Mesenchymal stem cell (in vitro differentiated cells and primary cell): ENCODE data around the gene TCEAL9.

Experiments
- DNase-seq: peaks from one replicate; pipeline ENCODE4 v3.0.0-alpha.2; 2013
- H2AFZ ChIP-seq: one replicate; pipeline ENCODE4 v1.6.1; 2013; ENCODE audit warnings: low read depth, mild to moderate bottlenecking, control low read depth, inconsistent platforms, low read length, moderate library complexity
- H2AK5ac ChIP-seq: 2 replicates; pipeline ENCODE4 v1.6.1; 2013; ENCODE audit warnings: low read length, moderate library complexity, mild to moderate bottlenecking, inconsistent platforms; ENCODE audit not compliant: severe bottlenecking
- H2BK120ac ChIP-seq: one replicate; pipeline ENCODE4 v1.6.1; 2013; ENCODE audit warnings: low read depth, mild to moderate bottlenecking, inconsistent platforms, low read length, moderate library complexity
- H2BK12ac ChIP-seq, 2 experiments: one replicate each; pipeline ENCODE4 v1.6.1; 2013; ENCODE audit warnings: inconsistent platforms in 2 of 2, low read length in 2 of 2, mild to moderate bottlenecking in 2 of 2, moderate library complexity in 2 of 2, control low read depth in 1 of 2
- H2BK15ac ChIP-seq: one replicate; pipeline ENCODE4 v1.6.1; 2013; ENCODE audit warnings: mild to moderate bottlenecking, low read depth, inconsistent platforms; ENCODE audit not compliant: poor library complexity, severe bottlenecking
- H2BK5ac ChIP-seq: 2 replicates; pipeline ENCODE4 v1.6.1; 2013; ENCODE audit warnings: low read depth, mild to moderate bottlenecking, low read length, control low read depth, inconsistent platforms; ENCODE audit not compliant: poor library complexity, severe bottlenecking
- H3K14ac ChIP-seq, 2 experiments: one replicate each; pipeline ENCODE4 v1.6.1; 2013; ENCODE audit warnings: inconsistent platforms in 2 of 2, low read length in 2 of 2, control low read depth in 1 of 2, mild to moderate bottlenecking in 1 of 2, moderate library complexity in 1 of 2
- H3K18ac ChIP-seq, 2 experiments: one replicate each; pipeline ENCODE4 v1.6.1; 2013; ENCODE audit warnings: inconsistent platforms in 2 of 2, low read length in 2 of 2, control low read depth in 1 of 2, low read depth in 1 of 2, mild to moderate bottlenecking in 1 of 2
- H3K23ac ChIP-seq, 2 experiments: one replicate each; pipeline ENCODE4 v1.6.1; 2013; ENCODE audit warnings: inconsistent platforms in 2 of 2, low read length in 2 of 2, mild to moderate bottlenecking in 2 of 2, moderate library complexity in 2 of 2, control low read depth in 1 of 2
- H3K27ac ChIP-seq: 2 replicates; pipeline ENCODE4 v1.5.1; 2013; ENCODE audit warnings: mild to moderate bottlenecking, moderate library complexity, low read length, control low read depth, inconsistent platforms; ENCODE audit not compliant: poor library complexity, severe bottlenecking
- H3K27me3 ChIP-seq, 2 experiments: 2 replicates each; pipeline versions ENCODE4 v1.6.1 to v1.7.0; 2013; ENCODE audit warnings: low read length in 2 of 2, mild to moderate bottlenecking in 2 of 2, moderate library complexity in 2 of 2, control low read depth in 1 of 2, inconsistent platforms in 1 of 2; ENCODE audit not compliant: control insufficient read depth in 1 of 2, insufficient read depth in 1 of 2
- H3K36me3 ChIP-seq, 2 experiments: 2 replicates each; pipeline versions ENCODE4 v1.6.1 to v1.7.0; 2013; ENCODE audit warnings: low read length in 2 of 2, control low read depth in 1 of 2, inconsistent platforms in 1 of 2, low read depth in 1 of 2, mild to moderate bottlenecking in 1 of 2; ENCODE audit not compliant: insufficient read depth in 2 of 2, control insufficient read depth in 1 of 2
- H3K4ac ChIP-seq, 2 experiments: one replicate each; pipeline ENCODE4 v1.6.1; 2013; ENCODE audit warnings: inconsistent platforms in 2 of 2, low read length in 2 of 2, mild to moderate bottlenecking in 2 of 2, moderate library complexity in 2 of 2, control low read depth in 1 of 2, low read depth in 1 of 2
- H3K4me1 ChIP-seq: 2 replicates; pipeline ENCODE4 v1.6.1; 2013; ENCODE audit warnings: low read depth, low read length, control low read depth; ENCODE audit not compliant: control insufficient read depth, insufficient read depth
- H3K4me2 ChIP-seq: 2 replicates; pipeline ENCODE4 v1.6.1; 2013; ENCODE audit warnings: low read length, mild to moderate bottlenecking, inconsistent platforms; ENCODE audit not compliant: poor library complexity, severe bottlenecking
- H3K4me3 ChIP-seq, 2 experiments: 2 replicates each; pipeline versions ENCODE4 v1.5.1 to v1.7.0; 2013; ENCODE audit warnings: low read length in 2 of 2, mild to moderate bottlenecking in 2 of 2, control low read depth in 1 of 2, low read depth in 1 of 2; ENCODE audit not compliant: insufficient read depth in 1 of 2
- H3K79me1 ChIP-seq: replicated peaks from 2 replicates; pipeline ENCODE4 v1.6.1; 2013; ENCODE audit warnings: mild to moderate bottlenecking, control low read depth, low read length, inconsistent platforms; ENCODE audit not compliant: poor library complexity, severe bottlenecking
- H3K9ac ChIP-seq: 2 replicates; pipeline ENCODE4 v1.7.0; 2013; ENCODE audit warnings: mild to moderate bottlenecking, low read length, moderate library complexity
- H3K9me3 ChIP-seq: 2 replicates; pipeline ENCODE4 v1.7.0; 2013; ENCODE audit warnings: mild to moderate bottlenecking, low read length; ENCODE audit not compliant: control insufficient read depth
- H4K8ac ChIP-seq: one replicate; pipeline ENCODE4 v1.6.1; 2013; ENCODE audit warnings: inconsistent platforms, mild to moderate bottlenecking, low read length, moderate library complexity
- H4K91ac ChIP-seq: one replicate; pipeline ENCODE4 v1.6.1; 2013; ENCODE audit warnings: mild to moderate bottlenecking, low read length, inconsistent platforms
- WGBS: methylation state at CpG from one replicate; pipeline ENCODE4 v1.1.7; 2013; ENCODE audit warnings: mixed read lengths; 5-methylcytosine and 5-hydroxymethylcytosine counted together

TCEAL9 gene

DNA sequence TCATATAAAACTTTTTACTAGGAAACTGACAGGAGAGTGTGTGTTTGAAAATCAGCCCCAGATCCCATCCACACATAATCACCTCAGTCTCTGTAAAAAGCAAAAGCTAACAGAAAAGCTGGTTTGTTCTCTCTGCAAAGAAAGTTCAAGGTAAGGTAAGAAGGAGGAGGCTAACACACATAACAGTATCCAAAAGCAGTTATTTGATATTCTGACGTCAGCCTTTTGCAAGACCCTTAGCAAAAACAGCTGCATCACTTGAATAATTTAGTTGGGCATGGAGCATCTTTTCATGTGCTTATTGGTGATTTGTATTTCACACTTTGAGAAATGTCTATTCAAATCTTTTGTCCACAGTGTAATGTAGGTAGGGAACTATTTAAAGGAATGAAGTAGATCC is 5.5 kb downstream of the TCEAL9 start:
- no peaks in the 10 kb centered on the region for H3K27me3 ChIP-seq
- no CpG with 5 or more reads among the region's 1 CpG for WGBS
- H3K9ac ChIP-seq: no peak overlapping the region
- H2BK5ac ChIP-seq: no peak overlapping the region
- no peak overlapping the region for H3K18ac ChIP-seq
- H3K9me3 ChIP-seq: no peaks in the 10 kb centered on the region
- DNase-seq: no peak
- no peak overlapping the region for H3K4me2 ChIP-seq
- H2AK5ac ChIP-seq: no peak overlapping the region
- no peak overlapping the region for H4K8ac ChIP-seq
- H3K4ac ChIP-seq: no peak overlapping the region
- H3K23ac ChIP-seq: no peak overlapping the region
- no peak overlapping the region for H2BK12ac ChIP-seq
- H2AFZ ChIP-seq: no peak overlapping the region
- H3K14ac ChIP-seq: no peak overlapping the region
- no peak overlapping the region for H4K91ac ChIP-seq
- no peak overlapping the region for H2BK120ac ChIP-seq
- H3K4me1 ChIP-seq: peaks cover 2% of the 10 kb centered on the region
- H3K36me3 ChIP-seq: peaks cover 0 to 10% of the 10 kb centered on the region in 2 experiments
- H2BK15ac ChIP-seq: no peak overlapping the region
- no peak overlapping the region for H3K4me3 ChIP-seq
- no peaks in the 10 kb centered on the region for H3K79me1 ChIP-seq
- H3K27ac ChIP-seq: no peak overlapping the region

DNA sequence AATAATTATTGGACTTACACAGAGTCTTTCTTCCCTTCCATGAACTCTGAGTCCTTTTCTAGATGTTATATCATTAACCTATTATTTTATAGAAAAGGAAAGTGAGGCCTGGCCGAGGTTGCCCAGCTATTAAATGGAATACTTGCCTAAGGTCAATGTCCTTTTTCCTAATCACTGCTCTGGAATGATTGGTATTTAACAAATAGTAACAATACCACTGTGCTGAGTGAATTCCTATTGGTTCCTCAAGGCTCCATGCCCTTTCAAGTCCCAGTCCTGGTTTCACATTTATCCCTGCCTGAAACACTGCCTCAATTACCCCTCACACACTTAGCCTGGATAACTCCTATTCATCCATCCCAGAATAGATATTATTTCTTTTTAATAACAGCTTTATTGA is 6.2 kb downstream of the TCEAL9 start:
- peaks cover 0 to 10% of the 10 kb centered on the region in 2 experiments for H3K36me3 ChIP-seq
- H2BK15ac ChIP-seq: no peak overlapping the region
- peaks cover 3% of the 10 kb centered on the region for H3K4me1 ChIP-seq
- H3K27me3 ChIP-seq: no peaks in the 10 kb centered on the region
- no peak overlapping the region for H2BK5ac ChIP-seq
- H4K8ac ChIP-seq: no peak overlapping the region
- H2BK12ac ChIP-seq: no peak overlapping the region
- H3K4me3 ChIP-seq: no peak overlapping the region
- no peak overlapping the region for H3K14ac ChIP-seq
- H3K23ac ChIP-seq: no peak overlapping the region
- H3K27ac ChIP-seq: no peak overlapping the region
- 0% methylated on average over 1 of the region's 1 CpG for WGBS
- H2BK120ac ChIP-seq: no peak overlapping the region
- H2AFZ ChIP-seq: no peak overlapping the region
- H3K79me1 ChIP-seq: no peaks in the 10 kb centered on the region
- H3K9ac ChIP-seq: no peak overlapping the region
- DNase-seq: peak; percentile 34
- H4K91ac ChIP-seq: no peak overlapping the region
- no peaks in the 10 kb centered on the region for H3K9me3 ChIP-seq
- H2AK5ac ChIP-seq: no peak overlapping the region
- no peak overlapping the region for H3K4ac ChIP-seq
- no peak overlapping the region for H3K4me2 ChIP-seq
- no peak overlapping the region for H3K18ac ChIP-seq

DNA sequence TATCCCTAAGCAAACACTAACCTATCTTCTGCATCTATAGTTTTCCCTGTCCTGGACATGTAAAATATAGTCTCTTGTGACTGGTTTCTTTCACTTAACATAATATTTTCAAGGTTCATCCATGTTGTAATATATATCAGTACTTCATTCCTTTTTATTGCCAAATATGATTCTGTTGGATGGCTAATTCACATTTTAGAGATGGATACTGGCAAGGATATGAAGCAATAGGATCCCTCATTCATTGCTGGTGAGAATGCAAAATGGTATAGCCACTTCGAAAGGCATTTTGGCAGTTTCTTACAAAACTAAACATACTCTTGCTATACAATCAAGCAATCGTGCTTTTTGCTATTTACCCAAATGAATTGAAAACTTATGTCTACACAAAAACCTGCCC is 6.7 kb downstream of the TCEAL9 start:
- peaks cover 5% of the 10 kb centered on the region for H3K4me1 ChIP-seq
- H3K79me1 ChIP-seq: no peaks in the 10 kb centered on the region
- H3K27me3 ChIP-seq: no peaks in the 10 kb centered on the region
- no peak overlapping the region for H4K91ac ChIP-seq
- DNase-seq: no peak
- no peak overlapping the region for H4K8ac ChIP-seq
- H3K4me2 ChIP-seq: no peak overlapping the region
- H3K9me3 ChIP-seq: no peaks in the 10 kb centered on the region
- no peak overlapping the region for H2AK5ac ChIP-seq
- no peak overlapping the region for H2BK5ac ChIP-seq
- no peak overlapping the region for H3K14ac ChIP-seq
- no peak overlapping the region for H3K4ac ChIP-seq
- H2AFZ ChIP-seq: no peak overlapping the region
- H2BK12ac ChIP-seq: no peak overlapping the region
- no peak overlapping the region for H3K9ac ChIP-seq
- WGBS: 100% methylated on average over 1 of the region's 2 CpGs
- H3K27ac ChIP-seq: no peak overlapping the region
- no peak overlapping the region for H2BK15ac ChIP-seq
- H2BK120ac ChIP-seq: no peak overlapping the region
- H3K4me3 ChIP-seq: no peak overlapping the region
- H3K18ac ChIP-seq: no peak overlapping the region
- peaks cover 0 to 5% of the 10 kb centered on the region in 2 experiments for H3K36me3 ChIP-seq
- no peak overlapping the region for H3K23ac ChIP-seq

- peak overlapping the region; percentile 27 for H4K8ac ChIP-seq
- no peak overlapping the region for H3K4me2 ChIP-seq
- H3K79me1 ChIP-seq: no peaks in the 10 kb centered on the region
- no peak overlapping the region for H4K91ac ChIP-seq
- no peak overlapping the region for H3K23ac ChIP-seq
- no peak overlapping the region for H3K9ac ChIP-seq
- no peaks in the 10 kb centered on the region for H3K36me3 ChIP-seq
- peaks cover 3% of the 10 kb centered on the region for H3K4me1 ChIP-seq
- no peak overlapping the region for H2AFZ ChIP-seq
- WGBS: 33% methylated on average over 1 of the region's 1 CpG
- H2BK120ac ChIP-seq: no peak overlapping the region
- peaks cover 0 to 4% of the 10 kb centered on the region in 2 experiments for H3K27me3 ChIP-seq
- H2BK5ac ChIP-seq: no peak overlapping the region
- no peak overlapping the region for H2AK5ac ChIP-seq
- no peak overlapping the region for H2BK15ac ChIP-seq
- H3K9me3 ChIP-seq: no peaks in the 10 kb centered on the region
- H3K14ac ChIP-seq: no peak overlapping the region
- no peak overlapping the region for H3K4me3 ChIP-seq
- H3K4ac ChIP-seq: peak overlapping the region in 1 of 2 experiments; percentile 13
- no peak overlapping the region for H3K27ac ChIP-seq
- H2BK12ac ChIP-seq: no peak overlapping the region
- peak; percentile 23 for DNase-seq
- peak overlapping the region; percentile 34 to 44 for H3K18ac ChIP-seq
Observed at GRCh38 chrX:103367502-103367901, 11.2 kb downstream of the TCEAL9 start.
